Fibroblast of lung (primary cell): ENCODE measurements around the gene PPM1H. TPM values are rescaled to one million over a fixed set of nuclear protein-coding genes. Genes with fewer than 3 reads are reported as not detected.

ENCODE experiments used
- DNase-seq, 2 donors: peaks; one replicate each; pipeline versions ENCODE4 v3.0.0 to v3.0.0-alpha.2; 2010; ENCODE audit warnings: low read depth in 2 of 2
- H2AFZ ChIP-seq: 2 replicates; pipeline ENCODE4 v1.5.1; 2012; ENCODE audit warnings: low read length, control low read depth, inconsistent platforms
- H3K27ac ChIP-seq: 2 replicates; pipeline ENCODE4 v1.5.1; 2011; ENCODE audit warnings: low read length, control low read depth; ENCODE audit not compliant: insufficient read depth
- H3K27me3 ChIP-seq: 2 replicates; pipeline ENCODE4 v1.5.1; 2011; ENCODE audit warnings: mild to moderate bottlenecking, low read length; ENCODE audit not compliant: control insufficient read depth, insufficient read depth
- H3K36me3 ChIP-seq: 2 replicates; pipeline ENCODE4 v1.5.1; 2011; ENCODE audit warnings: low read length; ENCODE audit not compliant: control insufficient read depth, insufficient read depth
- H3K4me1 ChIP-seq: 2 replicates; pipeline ENCODE4 v1.5.1; 2011; ENCODE audit warnings: low read length; ENCODE audit not compliant: control insufficient read depth, insufficient read depth; ENCODE audit errors: extremely low read depth
- H3K4me2 ChIP-seq: 2 replicates; pipeline ENCODE4 v1.5.1; 2011; ENCODE audit warnings: low read length, control low read depth; ENCODE audit not compliant: insufficient read depth; ENCODE audit errors: extremely low read depth
- H3K4me3 ChIP-seq, 4 experiments: fragments of 200-600 bp in 1 of 4; sonication (generic) in 1 of 4; replicated peaks in 1 of 4; 2 replicates each; pipeline ENCODE4 v1.5.1; 2011 to 2016; ENCODE audit warnings: low read length in 4 of 4, low read depth in 3 of 4, mild to moderate bottlenecking in 3 of 4, control low read depth in 2 of 4, inconsistent platforms in 1 of 4, mixed read lengths in 1 of 4; ENCODE audit not compliant: insufficient read depth in 1 of 4; ENCODE audit errors: control extremely low read depth in 1 of 4
- H3K79me2 ChIP-seq: 2 replicates; pipeline ENCODE4 v1.5.1; 2012; ENCODE audit warnings: mild to moderate bottlenecking, low read length, inconsistent platforms; ENCODE audit not compliant: control insufficient read depth, insufficient read depth
- H3K9ac ChIP-seq: 2 replicates; pipeline ENCODE4 v1.5.1; 2011; ENCODE audit warnings: mild to moderate bottlenecking, low read length, control low read depth; ENCODE audit not compliant: insufficient read depth
- H3K9me3 ChIP-seq: 2 replicates; pipeline ENCODE4 v1.5.1; 2012; ENCODE audit warnings: low read depth, low read length; ENCODE audit not compliant: control insufficient read depth, insufficient read depth
- H4K20me1 ChIP-seq: 2 replicates; pipeline ENCODE4 v1.5.1; 2011; ENCODE audit warnings: low read length; ENCODE audit not compliant: control insufficient read depth, insufficient read depth; ENCODE audit errors: extremely low read depth
- CTCF ChIP-seq, 2 donors: IDR thresholded peaks in 1 of 2; conservative IDR thresholded peaks in 1 of 2; 1 replicate in 1 of 2; 2 replicates in 1 of 2; pipeline ENCODE4 v1.5.1; 2011 to 2012; ENCODE audit warnings: low read length in 2 of 2, control low read depth in 1 of 2, inconsistent platforms in 1 of 2, low read depth in 1 of 2, mild to moderate bottlenecking in 1 of 2
- EZH2 ChIP-seq: IDR thresholded peaks from 2 replicates; pipeline ENCODE4 v1.5.1; 2012; ENCODE audit warnings: low read length, control low read depth, mild to moderate bottlenecking; ENCODE audit errors: missing control alignments
- polyA plus RNA-seq, 2 donors: library from polyadenylated mRNA; depleted of rRNA in 1 of 2; stranded (reverse) in 1 of 2; unstranded in 1 of 2; fragments of >200 nt; gene quantifications; 2 replicates each; pipeline ENCODE4 v1.2.1, GENCODE V29; 2011 to 2012; ENCODE audit warnings: missing spikeins in 1 of 2
- total RNA-seq: library from RNA; depleted of rRNA; stranded (reverse); fragments of >200 nt; gene quantifications from 2 replicates; pipeline ENCODE4 v1.2.1, GENCODE V29; 2014

The PPM1H gene
- total and polyA plus RNA-seq, 2 donors (not counting 1 experiment from before 2014, with no cell fraction given) = 0.57 to 3.1 TPM

- Histone ChIP-seq H3K9me3 (no peaks in the 10 kb centered on the region), H3K79me2 (no peaks in the 10 kb centered on the region), H3K27ac (no peak overlapping the region), H3K36me3 (no peaks in the 10 kb centered on the region), H3K4me3 (no peak overlapping the region), H3K27me3 (no peaks in the 10 kb centered on the region), H3K4me2 (no peak overlapping the region), H3K4me1 (peaks cover 2% of the 10 kb centered on the region), H2AFZ (no peak overlapping the region), H3K9ac (no peak overlapping the region), H4K20me1 (no peaks in the 10 kb centered on the region)
- TF ChIP-seq EZH2 (no peak), CTCF (conservative IDR thresholded peaks at IDR 0.05 in 1 of 2, IDR thresholded peaks at IDR 0.05 in 1 of 2; ENCODE audit: low read depth in 1 of 2, low read length in 2 of 2) (no peak)
- DNase-seq = peak in 1 of 2 donors; percentile 39
Measured at GRCh38 chr12:62783881-62784280, 151.1 kb downstream of the PPM1H start.

- no peak for DNase-seq
- Histone ChIP-seq H3K27me3 (no peaks in the 10 kb centered on the region), H3K36me3 (no peaks in the 10 kb centered on the region), H3K79me2 (no peaks in the 10 kb centered on the region), H3K9ac (no peak overlapping the region), H3K4me1 (peaks cover 2% of the 10 kb centered on the region), H4K20me1 (no peaks in the 10 kb centered on the region), H3K4me3 (no peak overlapping the region), H3K4me2 (no peak overlapping the region), H2AFZ (no peak overlapping the region), H3K27ac (no peak overlapping the region), H3K9me3 (no peaks in the 10 kb centered on the region)
- TF ChIP-seq EZH2 (no peak), CTCF (conservative IDR thresholded peaks at IDR 0.05 in 1 of 2, IDR thresholded peaks at IDR 0.05 in 1 of 2; ENCODE audit: low read depth in 1 of 2, low read length in 2 of 2) (no peak)
Measured at GRCh38 chr12:62781136-62781880, 153.6 kb downstream of the PPM1H start.

GRCh38 chr12:62779488-62779887 lies 155.5 kb downstream of the PPM1H start:
- Histone ChIP-seq H3K27ac (no peak overlapping the region), H3K9ac (no peak overlapping the region), H3K27me3 (no peaks in the 10 kb centered on the region), H3K4me3 (no peak overlapping the region), H3K36me3 (no peaks in the 10 kb centered on the region), H3K4me1 (peaks cover 2% of the 10 kb centered on the region), H2AFZ (no peak overlapping the region), H3K9me3 (no peaks in the 10 kb centered on the region), H4K20me1 (no peaks in the 10 kb centered on the region), H3K4me2 (no peak overlapping the region), H3K79me2 (no peaks in the 10 kb centered on the region)
- TF ChIP-seq CTCF (conservative IDR thresholded peaks at IDR 0.05 in 1 of 2, IDR thresholded peaks at IDR 0.05 in 1 of 2; ENCODE audit: low read depth in 1 of 2, low read length in 2 of 2) (no peak), EZH2 (no peak)
- no peak for DNase-seq
